Measurements from ENCODE around the gene ANP32E.

The ANP32E gene

GRCh38 chr1:150235852-150236613, at the start of gene ANP32E:
ANP32E (minus strand) TSS chr1:150236112; CDS start chr1:150235786, 326 bp downstream.
- peak; percentile 81 to 85 for DNase-seq (ENCODE audit: low read depth in 2 of 2)

GRCh38 chr1:150283260-150283659, 47.3 kb upstream of the ANP32E start:
- DNase-seq (ENCODE audit: low read depth in 2 of 2) = no peak

- no peak for DNase-seq (ENCODE audit: low read depth in 2 of 2)
These were observed 46.6 kb upstream of the ANP32E start for GRCh38 chr1:150282558-150282958.

- DNase-seq (ENCODE audit: low read depth in 2 of 2) = peak; percentile 58 to 60
These were observed 46.0 kb upstream of the ANP32E start, which contains the start of gene CIART for GRCh38 chr1:150281758-150282557. CIART (plus strand) TSS chr1:150282554; CDS start chr1:150283268, 714 bp downstream.

- DNase-seq (ENCODE audit: low read depth in 2 of 2) = peak; percentile 33 to 35
These were observed 45.4 kb upstream of the ANP32E start for GRCh38 chr1:150281221-150281757.

- DNase-seq (ENCODE audit: low read depth in 2 of 2) = no peak
These were observed 44.3 kb upstream of the ANP32E start for GRCh38 chr1:150280138-150280707.

- no peak for DNase-seq (ENCODE audit: low read depth in 2 of 2)
These were observed 37.4 kb upstream of the ANP32E start for GRCh38 chr1:150273311-150273710.

GRCh38 chr1:150271291-150271959, 35.5 kb upstream of the ANP32E start:
- no peak for DNase-seq (ENCODE audit: low read depth in 2 of 2)

GRCh38 chr1:150269451-150269850, 33.5 kb upstream of the ANP32E start:
- no peak for DNase-seq (ENCODE audit: low read depth in 2 of 2)

- peak; percentile 91 for DNase-seq (ENCODE audit: low read depth in 2 of 2)
These were observed 32.9 kb upstream of the ANP32E start, which contains the start of gene APH1A for GRCh38 chr1:150268705-150269403. APH1A (minus strand) TSS chr1:150269016; CDS start chr1:150268810, 206 bp downstream.

GRCh38 chr1:150268340-150268704, 32.4 kb upstream of the ANP32E start:
- DNase-seq (ENCODE audit: low read depth in 2 of 2) = peak in 1 of 2 donors; percentile 5

- no peak for DNase-seq (ENCODE audit: low read depth in 2 of 2)
These were observed 32.0 kb upstream of the ANP32E start for GRCh38 chr1:150267896-150268295.

GRCh38 chr1:150263549-150263948, 27.6 kb upstream of the ANP32E start:
- DNase-seq (ENCODE audit: low read depth in 2 of 2) = no peak

- DNase-seq (ENCODE audit: low read depth in 2 of 2) = no peak
These were observed 26.7 kb upstream of the ANP32E start for GRCh38 chr1:150262388-150263320.

GRCh38 chr1:150261367-150261766, 25.5 kb upstream of the ANP32E start:
- DNase-seq (ENCODE audit: low read depth in 2 of 2) = no peak

GRCh38 chr1:150259758-150260669, 24.1 kb upstream of the ANP32E start:
- no peak for DNase-seq (ENCODE audit: low read depth in 2 of 2)

GRCh38 chr1:150259217-150259616, 23.3 kb upstream of the ANP32E start:
- no peak for DNase-seq (ENCODE audit: low read depth in 2 of 2)
